HepG2 (cell line): ENCODE results near the gene PSMB8. TPM values are rescaled to one million over a fixed set of nuclear protein-coding genes. Genes with fewer than 3 reads are reported as not detected.

Source experiments
- FOXK2 ChIP-seq: fragments of 450-650 bp; IDR thresholded peaks from 2 replicates; pipeline ENCODE4 v1.6.1; 2016
- FOXO1 ChIP-seq: sonication (generic); formaldehyde crosslinking; IDR thresholded peaks from 2 replicates; pipeline ENCODE4 v1.4.0; 2020; ENCODE audit warnings: missing genetic modification reagents
- GRHL1 ChIP-seq: sonication (generic); formaldehyde crosslinking; conservative IDR thresholded peaks from 2 replicates; pipeline ENCODE4 v1.8.0; 2022; ENCODE audit warnings: missing genetic modification reagents
- HCFC1 ChIP-seq: fragments of 150-350 bp; IDR thresholded peaks from 2 replicates; pipeline ENCODE4 v1.6.1; 2014; ENCODE audit warnings: low read depth, low read length
- HDAC2 ChIP-seq: sonication (generic); formaldehyde crosslinking; IDR thresholded peaks from 2 replicates; pipeline ENCODE4 v1.4.0; 2020; ENCODE audit warnings: missing genetic modification reagents
- KDM5A ChIP-seq: fragments of 200-600 bp; sonication (generic); IDR thresholded peaks from 2 replicates; pipeline ENCODE4 v1.7.0; 2018; ENCODE audit warnings: antibody characterized with exemption, mild to moderate bottlenecking, low read length, borderline replicate concordance
- MEF2D ChIP-seq: sonication (generic); formaldehyde crosslinking; IDR thresholded peaks from 2 replicates; pipeline ENCODE4 v1.5.1; 2020; ENCODE audit warnings: mild to moderate bottlenecking, missing genetic modification reagents
- MTA1 ChIP-seq: sonication (generic); formaldehyde crosslinking; IDR thresholded peaks from 2 replicates; pipeline ENCODE4 v1.4.0; 2020; ENCODE audit warnings: missing genetic modification reagents, mild to moderate bottlenecking, borderline replicate concordance
- MYNN ChIP-seq: sonication (generic); formaldehyde crosslinking; IDR thresholded peaks from 2 replicates; pipeline ENCODE4 v1.4.0; 2020; ENCODE audit warnings: mild to moderate bottlenecking, low read depth, missing genetic modification reagents
- PHF20 ChIP-seq: sonication (generic); formaldehyde crosslinking; IDR thresholded peaks from 2 replicates; pipeline ENCODE4 v1.5.0; 2020; ENCODE audit warnings: mild to moderate bottlenecking, missing genetic modification reagents
- SNAI1 ChIP-seq: sonication (generic); formaldehyde crosslinking; IDR thresholded peaks from 2 replicates; pipeline ENCODE4 v1.5.0; 2020; ENCODE audit warnings: mild to moderate bottlenecking, missing genetic modification reagents, borderline replicate concordance
- ZMAT3 ChIP-seq: sonication (generic); formaldehyde crosslinking; conservative IDR thresholded peaks from 2 replicates; pipeline ENCODE4 v1.7.0; 2021; ENCODE audit warnings: missing genetic modification reagents
- ZNF160 ChIP-seq: sonication (generic); formaldehyde crosslinking; IDR thresholded peaks from 2 replicates; pipeline ENCODE4 v1.8.0; 2022; ENCODE audit warnings: mild to moderate bottlenecking, inconsistent platforms, missing genetic modification reagents
- ZNF253 ChIP-seq: sonication (generic); formaldehyde crosslinking; IDR thresholded peaks from 2 replicates; pipeline ENCODE4 v1.8.0; 2022; ENCODE audit warnings: mild to moderate bottlenecking, missing genetic modification reagents, borderline replicate concordance
- ZNF317 ChIP-seq: sonication (generic); formaldehyde crosslinking; IDR thresholded peaks from 2 replicates; pipeline ENCODE4 v1.5.0; 2020; ENCODE audit warnings: mild to moderate bottlenecking, missing genetic modification reagents
- ZNF746 ChIP-seq: sonication (generic); formaldehyde crosslinking; IDR thresholded peaks from 2 replicates; pipeline ENCODE4 v1.8.0; 2022; ENCODE audit warnings: mild to moderate bottlenecking, missing genetic modification reagents
- ZNF780A ChIP-seq: sonication (generic); formaldehyde crosslinking; IDR thresholded peaks from 2 replicates; pipeline ENCODE4 v1.8.0; 2022; ENCODE audit warnings: mild to moderate bottlenecking, missing genetic modification reagents, moderate library complexity
- ZSCAN29 ChIP-seq: sonication (generic); formaldehyde crosslinking; conservative IDR thresholded peaks from 2 replicates; pipeline ENCODE4 v1.4.0; 2020; ENCODE audit warnings: mild to moderate bottlenecking, missing genetic modification reagents
- polyA plus RNA-seq, 8 experiments: library from polyadenylated mRNA; depleted of rRNA in 3 of 8; stranded (reverse) in 7 of 8; unstranded in 1 of 8; fragments of >200 nt; fragmentation: Illumina TruSeq in 4 of 8; extraction: Trizol in 4 of 8; gene quantifications; 2 replicates each; pipeline versions ENCODE4 v1.2.1 to v1.2.3, GENCODE V29; 2011 to 2016; ENCODE audit warnings: low read depth in 4 of 8, missing spikeins in 1 of 8, mixed read lengths in 1 of 8; ENCODE audit not compliant: insufficient read depth in 1 of 8
- total RNA-seq, 5 experiments: library from RNA; depleted of rRNA; stranded (reverse); fragments of >200 nt; fragmentation: Illumina TruSeq; extraction: Trizol; gene quantifications; 2 replicates each; pipeline ENCODE4 v1.2.3, GENCODE V29; 2016; ENCODE audit warnings: low read depth in 1 of 5
- TF ChIP-seq, protein P1 (sequence below): sonication (generic); formaldehyde crosslinking; IDR thresholded peaks from 2 replicates; pipeline ENCODE4 v1.5.0; 2020; ENCODE audit warnings: mild to moderate bottlenecking, low read depth, missing genetic modification reagents, borderline replicate concordance
- TF ChIP-seq, protein P2 (sequence below): IDR thresholded peaks from 2 replicates; pipeline ENCODE4 v1.6.1; 2016; ENCODE audit warnings: missing compliant biosample characterization, missing genetic modification reagents, borderline replicate concordance
- TF ChIP-seq, protein P3 (sequence below): sonication (generic); formaldehyde crosslinking; IDR thresholded peaks from 2 replicates; pipeline ENCODE4 v1.4.0; 2020; ENCODE audit warnings: mild to moderate bottlenecking, missing genetic modification reagents
- TF ChIP-seq, protein P4 (sequence below): IDR thresholded peaks from 2 replicates; pipeline ENCODE4 v1.6.1; 2012; ENCODE audit warnings: low read length, improper control_type of control experiment

PSMB8 gene
- total and polyA plus RNA-seq, 2 of the 13 experiments (the other 11 are each of a cell fraction or from before 2014, with no cell fraction given) = 30.7 to 64.7 TPM

DNA sequence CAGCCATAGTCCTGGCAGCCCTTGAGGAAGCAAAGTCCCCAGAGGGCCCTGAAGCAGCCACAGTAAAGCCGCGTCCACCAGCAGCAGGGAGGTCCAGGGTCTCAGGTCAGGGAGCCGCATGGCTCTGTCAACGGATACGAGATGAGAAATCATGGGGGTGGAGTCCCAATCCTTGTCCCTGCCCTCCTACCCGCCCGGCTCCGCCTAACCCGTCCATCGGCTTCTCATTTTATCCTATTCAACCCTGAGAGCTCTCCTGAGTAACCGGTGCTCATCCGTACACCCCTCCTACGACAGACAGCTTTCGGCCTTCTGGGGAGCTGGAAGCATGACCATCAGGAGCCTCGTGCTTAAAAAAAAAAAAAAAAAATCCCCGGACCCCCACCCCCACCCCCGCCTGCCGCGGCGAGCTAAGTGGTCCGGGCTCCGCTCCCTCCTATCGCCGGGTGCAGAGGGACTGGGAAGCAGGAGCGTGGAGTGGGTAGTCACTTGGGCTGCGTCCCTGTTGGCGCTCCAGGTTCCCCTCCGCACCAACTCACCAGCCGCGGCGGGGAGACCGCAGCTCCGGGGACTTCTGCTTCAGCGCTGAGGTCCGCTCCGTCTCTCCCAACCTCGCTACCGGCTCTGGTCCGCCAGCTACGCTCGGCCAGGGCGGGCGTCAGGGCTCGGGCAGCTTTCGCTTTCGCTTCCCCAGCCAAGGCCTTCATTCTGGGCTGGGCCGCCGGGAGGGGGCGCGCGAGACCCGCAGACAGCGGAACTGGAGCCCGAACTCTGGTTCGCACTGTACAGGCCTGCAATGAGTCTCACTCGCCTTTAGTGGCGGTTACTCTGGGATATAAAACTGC is 5.5 kb downstream of the PSMB8 start, which contains the start of gene TAP2 (continued):
- peak; percentile 24; the same call in 1 of the 2 replicates for TF ChIP-seq ZNF746 (CRISPR knock-in tag)
- TF ChIP-seq MYNN (CRISPR knock-in tag) = no peak
- peak; percentile 43; the same call in 1 of the 2 replicates for TF ChIP-seq KDM5A
- TF ChIP-seq ZNF160 = peak; percentile 74; the same call in 1 of the 2 replicates
- TF ChIP-seq ZNF317 = peak; percentile 77; the same call in 1 of the 2 replicates
- peak; percentile 45; the same call in 1 of the 2 replicates for TF ChIP-seq HCFC1
- peak; percentile 78; the same call in 1 of the 2 replicates for TF ChIP-seq ZSCAN29 (CRISPR knock-in tag)
- TF ChIP-seq, protein P1, sequence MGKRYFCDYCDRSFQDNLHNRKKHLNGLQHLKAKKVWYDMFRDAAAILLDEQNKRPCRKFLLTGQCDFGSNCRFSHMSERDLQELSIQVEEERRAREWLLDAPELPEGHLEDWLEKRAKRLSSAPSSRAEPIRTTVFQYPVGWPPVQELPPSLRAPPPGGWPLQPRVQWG (CRISPR knock-in tag) = no peak
- 0 out of 2 replicates have a peak, but pooled peaks have one; percentile 39 for TF ChIP-seq MEF2D (CRISPR knock-in tag)
- peak; percentile 79; the same call in 1 of the 2 replicates for TF ChIP-seq SNAI1 (CRISPR knock-in tag)
- TF ChIP-seq, protein P2, sequence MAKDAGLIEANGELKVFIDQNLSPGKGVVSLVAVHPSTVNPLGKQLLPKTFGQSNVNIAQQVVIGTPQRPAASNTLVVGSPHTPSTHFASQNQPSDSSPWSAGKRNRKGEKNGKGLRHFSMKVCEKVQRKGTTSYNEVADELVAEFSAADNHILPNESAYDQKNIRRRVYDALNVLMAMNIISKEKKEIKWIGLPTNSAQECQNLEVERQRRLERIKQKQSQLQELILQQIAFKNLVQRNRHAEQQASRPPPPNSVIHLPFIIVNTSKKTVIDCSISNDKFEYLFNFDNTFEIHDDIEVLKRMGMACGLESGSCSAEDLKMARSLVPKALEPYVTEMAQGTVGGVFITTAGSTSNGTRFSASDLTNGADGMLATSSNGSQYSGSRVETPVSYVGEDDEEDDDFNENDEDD (CRISPR knock-in tag) = no peak
- no peak for TF ChIP-seq FOXK2
- TF ChIP-seq, protein P3, sequence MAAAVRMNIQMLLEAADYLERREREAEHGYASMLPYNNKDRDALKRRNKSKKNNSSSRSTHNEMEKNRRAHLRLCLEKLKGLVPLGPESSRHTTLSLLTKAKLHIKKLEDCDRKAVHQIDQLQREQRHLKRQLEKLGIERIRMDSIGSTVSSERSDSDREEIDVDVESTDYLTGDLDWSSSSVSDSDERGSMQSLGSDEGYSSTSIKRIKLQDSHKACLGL (CRISPR knock-in tag) = peak; percentile 88
- TF ChIP-seq GRHL1 = no peak
- TF ChIP-seq, protein P4, sequence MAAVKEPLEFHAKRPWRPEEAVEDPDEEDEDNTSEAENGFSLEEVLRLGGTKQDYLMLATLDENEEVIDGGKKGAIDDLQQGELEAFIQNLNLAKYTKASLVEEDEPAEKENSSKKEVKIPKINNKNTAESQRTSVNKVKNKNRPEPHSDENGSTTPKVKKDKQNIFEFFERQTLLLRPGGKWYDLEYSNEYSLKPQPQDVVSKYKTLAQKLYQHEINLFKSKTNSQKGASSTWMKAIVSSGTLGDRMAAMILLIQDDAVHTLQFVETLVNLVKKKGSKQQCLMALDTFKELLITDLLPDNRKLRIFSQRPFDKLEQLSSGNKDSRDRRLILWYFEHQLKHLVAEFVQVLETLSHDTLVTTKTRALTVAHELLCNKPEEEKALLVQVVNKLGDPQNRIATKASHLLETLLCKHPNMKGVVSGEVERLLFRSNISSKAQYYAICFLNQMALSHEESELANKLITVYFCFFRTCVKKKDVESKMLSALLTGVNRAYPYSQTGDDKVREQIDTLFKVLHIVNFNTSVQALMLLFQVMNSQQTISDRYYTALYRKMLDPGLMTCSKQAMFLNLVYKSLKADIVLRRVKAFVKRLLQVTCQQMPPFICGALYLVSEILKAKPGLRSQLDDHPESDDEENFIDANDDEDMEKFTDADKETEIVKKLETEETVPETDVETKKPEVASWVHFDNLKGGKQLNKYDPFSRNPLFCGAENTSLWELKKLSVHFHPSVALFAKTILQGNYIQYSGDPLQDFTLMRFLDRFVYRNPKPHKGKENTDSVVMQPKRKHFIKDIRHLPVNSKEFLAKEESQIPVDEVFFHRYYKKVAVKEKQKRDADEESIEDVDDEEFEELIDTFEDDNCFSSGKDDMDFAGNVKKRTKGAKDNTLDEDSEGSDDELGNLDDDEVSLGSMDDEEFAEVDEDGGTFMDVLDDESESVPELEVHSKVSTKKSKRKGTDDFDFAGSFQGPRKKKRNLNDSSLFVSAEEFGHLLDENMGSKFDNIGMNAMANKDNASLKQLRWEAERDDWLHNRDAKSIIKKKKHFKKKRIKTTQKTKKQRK = no peak
- TF ChIP-seq ZMAT3 = no peak
- TF ChIP-seq PHF20 (CRISPR knock-in tag) = peak; percentile 61; the same call in 1 of the 2 replicates
- TF ChIP-seq FOXO1 (CRISPR knock-in tag) = peak; percentile 50; the same call in 1 of the 2 replicates
- TF ChIP-seq HDAC2 (CRISPR knock-in tag) = peak; percentile 71; the same call in 1 of the 2 replicates
- no peak for TF ChIP-seq ZNF780A (CRISPR knock-in tag)
- TF ChIP-seq MTA1 (CRISPR knock-in tag) = no peak
- no peak for TF ChIP-seq ZNF253 (CRISPR knock-in tag)
